Lung microvascular endothelial cell (primary cell): ENCODE measurements around the gene BTG1. TPM values are rescaled to one million over a fixed set of nuclear protein-coding genes. Genes with fewer than 3 reads are reported as not detected.

Experiments used
- DNase-seq, 2 donors: peaks; one replicate each; pipeline versions ENCODE4 v3.0.0 to v3.0.0-alpha.2; 2010; ENCODE audit warnings: low read depth in 2 of 2
- total RNA-seq: library from RNA; depleted of rRNA; stranded (reverse); fragments of >200 nt; gene quantifications from 2 replicates; pipeline ENCODE4 v1.2.1, GENCODE V29; 2014

BTG1 gene
- total RNA-seq, 1 donor from 2014 or later, result 27.8 TPM

DNA sequence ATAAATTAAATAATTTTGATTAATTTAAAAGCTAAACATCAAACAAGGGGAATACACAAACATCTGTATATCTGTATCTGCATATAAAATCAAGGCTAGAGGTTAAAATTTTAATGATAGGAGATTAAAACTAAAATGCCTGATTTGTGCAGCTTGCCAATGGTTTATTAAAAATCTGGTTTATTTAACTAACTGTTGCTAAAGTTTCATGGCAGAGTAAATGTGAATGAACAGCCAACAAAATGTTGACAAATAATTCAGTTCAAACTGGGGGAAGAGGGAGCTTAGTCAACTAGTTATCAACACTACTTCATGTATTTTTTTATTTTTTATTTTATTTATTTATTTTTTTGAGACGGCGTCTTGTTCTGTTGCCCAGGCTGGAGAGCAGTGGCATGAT lies 43.0 kb downstream of the BTG1 start:
- no peak for DNase-seq

DNA sequence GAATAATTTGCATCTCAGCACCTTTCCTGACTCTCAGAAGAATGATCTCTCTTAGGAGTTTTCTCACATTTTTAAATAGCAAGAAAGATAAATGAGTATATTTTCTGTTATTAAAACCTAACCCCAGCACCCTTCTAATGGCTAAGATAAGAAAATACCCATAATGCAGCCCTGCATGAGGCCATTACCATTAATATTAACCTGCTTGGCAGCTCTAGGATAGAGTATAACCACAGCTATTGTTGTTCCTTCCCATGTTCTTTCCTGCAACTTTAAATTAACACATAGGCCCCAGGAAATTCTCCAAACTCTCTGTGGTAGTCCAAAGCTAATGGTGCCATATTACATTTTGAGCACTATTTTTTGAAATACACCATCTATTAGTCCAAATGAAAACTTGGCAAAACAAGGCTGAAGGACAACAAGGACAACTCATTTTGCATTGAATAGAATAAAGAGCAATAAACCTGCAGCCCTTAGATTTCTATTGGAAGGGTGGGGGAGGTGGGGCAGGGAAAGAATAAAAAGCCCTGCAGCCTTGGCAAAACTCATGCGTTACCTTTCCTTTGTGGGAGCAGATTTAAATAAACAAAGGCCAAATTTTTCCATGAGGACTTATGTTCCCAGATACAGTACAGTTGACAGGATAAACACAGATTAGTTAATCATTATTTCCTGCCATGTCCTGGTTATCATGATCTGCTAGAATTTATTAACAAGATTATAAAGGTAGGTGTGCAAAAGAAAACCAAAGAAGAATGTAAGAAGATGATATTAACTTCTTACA lies 46.9 kb downstream of the BTG1 start:
- peak in 1 of 2 donors; percentile 38 for DNase-seq

DNA sequence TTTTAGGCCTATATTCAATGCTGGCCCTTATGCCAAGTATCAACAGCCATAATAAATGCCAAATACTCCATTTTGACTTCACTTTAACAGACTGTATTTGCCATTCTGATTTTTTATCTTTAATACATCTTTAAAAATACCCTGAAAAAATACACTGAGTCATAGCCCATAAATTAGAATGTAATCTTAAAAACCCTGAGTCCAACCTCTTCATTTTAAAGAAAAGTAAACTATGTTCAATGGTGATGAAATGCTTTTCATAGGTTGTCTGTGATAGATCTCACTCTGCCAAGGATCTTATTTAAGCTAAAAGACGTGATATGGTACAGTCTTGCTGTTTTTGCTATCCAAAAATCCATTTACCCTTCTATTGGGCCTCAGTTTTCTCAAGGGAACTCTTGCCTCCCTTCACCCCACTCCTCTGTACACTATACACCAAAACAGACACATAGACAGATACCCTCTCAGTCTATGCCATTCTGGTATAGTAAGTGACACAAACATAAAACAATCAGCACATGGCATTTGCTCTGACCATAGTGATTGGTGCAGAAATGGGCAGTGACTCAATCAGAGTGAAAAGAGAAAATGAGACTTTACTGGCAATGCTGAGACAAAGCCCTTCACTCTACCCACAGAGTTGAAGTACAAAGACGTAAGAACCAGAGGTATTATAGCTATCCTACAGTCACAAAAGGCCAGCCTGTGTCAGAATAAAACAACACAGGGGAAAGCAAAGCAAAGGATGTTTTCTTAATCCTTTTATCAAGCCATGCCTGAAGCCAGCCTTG lies 49.1 kb downstream of the BTG1 start:
- no peak for DNase-seq

DNA sequence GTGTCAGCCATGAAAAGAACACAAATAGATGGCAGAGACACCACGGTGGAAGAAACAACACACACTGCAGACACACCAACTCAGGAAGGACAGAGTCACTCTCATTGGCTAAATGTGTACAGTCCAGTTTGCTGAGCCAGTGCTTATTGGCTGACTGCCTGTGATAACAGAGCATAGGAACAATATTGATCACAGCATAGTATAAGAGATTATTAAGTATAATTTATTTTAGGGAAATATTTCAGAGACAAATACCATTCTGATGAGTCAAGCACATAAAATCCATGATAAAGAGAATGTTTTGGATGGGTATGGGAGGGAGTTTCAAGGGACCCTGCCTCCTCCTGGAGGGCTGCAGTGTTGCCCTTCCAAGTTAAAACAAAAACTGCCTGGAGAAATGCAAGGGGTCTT lies 50.9 kb downstream of the BTG1 start:
- peak; percentile 22 to 63 for DNase-seq

DNA sequence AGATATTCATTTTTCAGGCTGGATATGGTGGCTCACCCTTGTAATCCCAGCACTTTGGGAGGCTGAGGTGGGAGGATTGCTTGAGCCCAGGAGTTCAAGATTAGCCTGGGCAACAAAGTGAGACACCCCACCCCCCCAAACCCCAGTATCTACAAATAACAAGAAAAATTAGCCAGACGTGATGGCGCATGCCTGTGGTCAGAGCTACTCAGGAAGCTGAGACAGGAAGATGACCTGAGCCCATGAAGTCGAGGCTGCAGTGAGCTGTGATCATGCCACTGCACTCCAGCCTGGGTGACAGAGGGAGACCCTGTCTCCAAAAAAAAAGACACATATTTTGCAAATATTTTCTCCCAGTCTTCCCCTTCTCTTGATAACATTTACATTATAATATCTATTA lies 51.3 kb downstream of the BTG1 start:
- DNase-seq, result peak; percentile 11 to 72
